Heart left ventricle (tissue), 13 donors: ENCODE measurements around the gene EXOSC6.

ENCODE experiments used
- CTCF ChIP-seq, 12 donors: fragments of 200-600 bp; sonication (generic) in 4 of 12; IDR thresholded peaks; one replicate each; pipeline versions ENCODE4 v1.5.0 to v1.8.0; 2018 to 2022; ENCODE audit warnings: antibody characterized with exemption in 12 of 12, mild to moderate bottlenecking in 5 of 12
- POLR2A ChIP-seq, 2 donors: fragments of 450-650 bp; IDR thresholded peaks; one replicate each; pipeline ENCODE4 v1.6.1; 2017; ENCODE audit warnings: antibody characterized with exemption in 2 of 2, mild to moderate bottlenecking in 2 of 2, moderate library complexity in 2 of 2
- donor health status: ischemic (EF 13 %, LVEDD 7.1; RV severe dilation, severe dysfunction).
- donor health status: DM: no; HTN: yes; CAD: no.
- donor health status: DM: no; HTN: no; CAD: no.
- donor health status: ischemic (EF 25% LVEDD 6.9; RV normal size, moderate dysfunction).
- donor health status: ischemic (EF 25% LVEDD 5.7; RV mildly dilated, moderate dysfunction).
- donor health status: ischemic (EF 35%, LVEDD 5.7; RV mildly dilated, moderate dysfunction).
- donor health status: nonischemic (EF 11% LVEDD 7.7; RV severe dilation, severe dysfunction).
- donor health status: DM: yes; HTN: yes; CAD: no.
- donor health status: PGD.
- donor health status: ischemic (EF 29% LVEDD 5.4; RV normal size, mild dysfunction).
- donor health status: nonischemic (EF 23%, LVEDD 6.1; RV moderate dilation, normal function).

GRCh38 chr16:70270176-70270575, 18.4 kb upstream of the EXOSC6 start:
- TF ChIP-seq CTCF (IDR thresholded peaks at IDR 0.05) (no peak), POLR2A (IDR thresholded peaks at IDR 0.05) (no peak)
